HepG2 (cell line): ENCODE measurements around the gene MIF4GD. TPM values are rescaled to one million over a fixed set of nuclear protein-coding genes. Genes with fewer than 3 reads are reported as not detected.

ENCODE experiments used
- CREM ChIP-seq, 2 experiments: sonication (generic) in 1 of 2; formaldehyde crosslinking in 1 of 2; IDR thresholded peaks; 2 replicates each; pipeline versions ENCODE4 v1.4.0 to v1.6.1; 2016 to 2020; ENCODE audit warnings: antibody characterized with exemption in 1 of 2, mild to moderate bottlenecking in 1 of 2, missing genetic modification reagents in 1 of 2
- DNMT1 ChIP-seq: sonication (generic); formaldehyde crosslinking; IDR thresholded peaks from 2 replicates; pipeline ENCODE4 v1.5.1; 2020; ENCODE audit warnings: mild to moderate bottlenecking, missing genetic modification reagents
- FOXC1 ChIP-seq: sonication (generic); formaldehyde crosslinking; IDR thresholded peaks from 2 replicates; pipeline ENCODE4 v1.8.0; 2022; ENCODE audit warnings: mild to moderate bottlenecking, missing genetic modification reagents, borderline replicate concordance
- HCFC1 ChIP-seq: fragments of 150-350 bp; IDR thresholded peaks from 2 replicates; pipeline ENCODE4 v1.6.1; 2014; ENCODE audit warnings: low read depth, low read length
- IRX3 ChIP-seq: sonication (generic); formaldehyde crosslinking; IDR thresholded peaks from 2 replicates; pipeline ENCODE4 v1.8.1; 2023; ENCODE audit warnings: mild to moderate bottlenecking, low read depth, missing genetic modification reagents, borderline replicate concordance
- KIAA2018 ChIP-seq: sonication (generic); formaldehyde crosslinking; IDR thresholded peaks from 2 replicates; pipeline ENCODE4 v1.5.0; 2020; ENCODE audit warnings: mild to moderate bottlenecking, missing genetic modification reagents, borderline replicate concordance
- MTA1 ChIP-seq: sonication (generic); formaldehyde crosslinking; IDR thresholded peaks from 2 replicates; pipeline ENCODE4 v1.4.0; 2020; ENCODE audit warnings: missing genetic modification reagents, mild to moderate bottlenecking, borderline replicate concordance
- NCOA2 ChIP-seq: sonication (generic); formaldehyde crosslinking; IDR thresholded peaks from 2 replicates; pipeline ENCODE4 v1.8.0; 2022; ENCODE audit warnings: inconsistent platforms
- NFYC ChIP-seq: IDR thresholded peaks from 2 replicates; pipeline ENCODE4 v1.6.1; 2016; ENCODE audit warnings: missing genetic modification reagents, missing compliant biosample characterization
- NRL ChIP-seq: sonication (generic); formaldehyde crosslinking; IDR thresholded peaks from 2 replicates; pipeline ENCODE4 v1.5.0; 2020; ENCODE audit warnings: missing genetic modification reagents, mild to moderate bottlenecking, moderate library complexity, borderline replicate concordance
- PBX3 ChIP-seq: sonication (generic); formaldehyde crosslinking; IDR thresholded peaks from 2 replicates; pipeline ENCODE4 v1.8.1; 2023; ENCODE audit warnings: missing genetic modification reagents, inconsistent platforms, borderline replicate concordance
- PRMT3 ChIP-seq: sonication (generic); formaldehyde crosslinking; IDR thresholded peaks from 2 replicates; pipeline ENCODE4 v1.8.1; 2022; ENCODE audit warnings: low read depth, mild to moderate bottlenecking, moderate library complexity, missing genetic modification reagents, borderline replicate concordance
- RBM22 ChIP-seq: fragments of 200-400 bp; formaldehyde crosslinking; optimal IDR thresholded peaks from 2 replicates; pipeline ENCODE3; 2017; ENCODE audit warnings: mild to moderate bottlenecking, low read length, moderate library complexity
- TBP ChIP-seq: sonication (generic); formaldehyde crosslinking; IDR thresholded peaks from 2 replicates; pipeline ENCODE4 v1.5.0; 2020; ENCODE audit warnings: missing genetic modification reagents
- ZBTB14 ChIP-seq: sonication (generic); formaldehyde crosslinking; IDR thresholded peaks from 2 replicates; pipeline ENCODE4 v1.4.0; 2020; ENCODE audit warnings: missing genetic modification reagents
- ZBTB49 ChIP-seq: sonication (generic); formaldehyde crosslinking; IDR thresholded peaks from 2 replicates; pipeline ENCODE4 v1.4.0; 2020; ENCODE audit warnings: missing genetic modification reagents, borderline replicate concordance
- ZSCAN22 ChIP-seq: sonication (generic); formaldehyde crosslinking; IDR thresholded peaks from 2 replicates; pipeline ENCODE4 v1.4.0; 2020; ENCODE audit warnings: mild to moderate bottlenecking, missing genetic modification reagents
- polyA plus RNA-seq, 8 experiments: library from polyadenylated mRNA; depleted of rRNA in 3 of 8; stranded (reverse) in 7 of 8; unstranded in 1 of 8; fragments of >200 nt; fragmentation: Illumina TruSeq in 4 of 8; extraction: Trizol in 4 of 8; gene quantifications; 2 replicates each; pipeline versions ENCODE4 v1.2.1 to v1.2.3, GENCODE V29; 2011 to 2016; ENCODE audit warnings: low read depth in 4 of 8, missing spikeins in 1 of 8, mixed read lengths in 1 of 8; ENCODE audit not compliant: insufficient read depth in 1 of 8
- total RNA-seq, 5 experiments: library from RNA; depleted of rRNA; stranded (reverse); fragments of >200 nt; fragmentation: Illumina TruSeq; extraction: Trizol; gene quantifications; 2 replicates each; pipeline ENCODE4 v1.2.3, GENCODE V29; 2016; ENCODE audit warnings: low read depth in 1 of 5

Gene MIF4GD
- total and polyA plus RNA-seq, 2 of the 13 experiments (the other 11 are each of a cell fraction or from before 2014, with no cell fraction given), result 14.0 to 28.0 TPM

- TF ChIP-seq DNMT1 (CRISPR knock-in tag) (0 out of 2 replicates have a peak, but pooled peaks have one; percentile 18), ZBTB49 (CRISPR knock-in tag) (no peak), NFYC (CRISPR knock-in tag) (no peak), TBP (no peak), FOXC1 (CRISPR knock-in tag) (no peak), PBX3 (no peak), KIAA2018 (CRISPR knock-in tag) (no peak), PRMT3 (CRISPR knock-in tag) (no peak), NRL (CRISPR knock-in tag) (0 out of 2 replicates have a peak, but pooled peaks have one; percentile 38), RBM22 (peak; percentile 89), HCFC1 (no peak), ZBTB14 (CRISPR knock-in tag) (no peak), IRX3 (CRISPR knock-in tag) (no peak), ZSCAN22 (CRISPR knock-in tag) (no peak), CREM (IDR thresholded peaks at IDR 0.05) (no peak), CREM (CRISPR knock-in tag; IDR thresholded peaks at IDR 0.05) (no peak), MTA1 (CRISPR knock-in tag) (no peak), NCOA2 (CRISPR knock-in tag) (no peak)
Measured at GRCh38 chr17:75238684-75239191, 32.3 kb downstream of the MIF4GD start (continued).
